B cell (primary cell): Measurements from ENCODE around the gene RAB30. TPM values are rescaled to one million over a fixed set of nuclear protein-coding genes. Genes with fewer than 3 reads are reported as not detected.
"Not testable (repeated sequence)": the region's sequence is repeated elsewhere in the genome, so short reads cannot be mapped to it uniquely, and the experiment has no call there.

Experiments used
- ATAC-seq: fragments of 200-7000 bp; cut with Tn5 transposase; one replicate; pipeline ENCODE4 v1.10.0; 2021; ENCODE audit warnings: low read depth, mild to moderate bottlenecking, moderate number of reproducible peaks, moderate library complexity
- CTCF ChIA-PET: fragments of 350-600 bp; sonication (Branson Sonifier 250); formaldehyde crosslinking; loops from one replicate; lab custom pipeline; 2021; ENCODE audit warnings: antibody characterized with exemption, inconsistent platforms; lab: Charles Lee
- POLR2A ChIA-PET: fragments of 350-600 bp; sonication (Branson Sonifier 250); formaldehyde crosslinking; loops from one replicate; lab custom pipeline; 2021; ENCODE audit warnings: antibody characterized with exemption; lab: Charles Lee
- DNase-seq: peaks from one replicate; pipeline ENCODE4 v3.0.0; 2013
- H2AFZ ChIP-seq: 2 replicates; pipeline ENCODE4 v1.6.1; 2012; ENCODE audit warnings: mild to moderate bottlenecking, low read depth, low read length; ENCODE audit not compliant: insufficient read depth, poor library complexity, severe bottlenecking
- H3K27ac ChIP-seq, 2 donors: 1 replicate in 1 of 2; 2 replicates in 1 of 2; pipeline ENCODE4 v1.5.1; 2012 to 2013; ENCODE audit warnings: low read length in 2 of 2, mild to moderate bottlenecking in 2 of 2, moderate library complexity in 1 of 2
- H3K27me3 ChIP-seq, 4 experiments: fragments of 200-600 bp in 1 of 4; sonication (generic) in 1 of 4; replicated peaks in 1 of 4; 1 replicate in 2 of 4; 2 replicates in 2 of 4; pipeline versions ENCODE4 v1.6.1 to v1.7.0; 2013 to 2016; ENCODE audit warnings: low read length in 3 of 4, mild to moderate bottlenecking in 2 of 4, mixed read lengths in 1 of 4, moderate library complexity in 1 of 4; ENCODE audit not compliant: insufficient read depth in 4 of 4, control insufficient read depth in 3 of 4; ENCODE audit errors: control extremely low read depth in 1 of 4
- H3K36me3 ChIP-seq, 2 experiments: replicated peaks in 1 of 2; 1 replicate in 1 of 2; 2 replicates in 1 of 2; pipeline versions ENCODE4 v1.6.1 to v1.7.1; 2013; ENCODE audit warnings: low read length in 1 of 2; ENCODE audit not compliant: insufficient read depth in 2 of 2, control insufficient read depth in 1 of 2; ENCODE audit errors: control extremely low read depth in 1 of 2, extremely low read depth in 1 of 2
- H3K4me1 ChIP-seq, 2 donors: fragments of 200-600 bp in 1 of 2; sonication (generic) in 1 of 2; 1 replicate in 1 of 2; 2 replicates in 1 of 2; pipeline versions ENCODE4 v1.5.1 to v1.6.1; 2013 to 2017; ENCODE audit warnings: low read length in 2 of 2; ENCODE audit not compliant: control insufficient read depth in 2 of 2, insufficient read depth in 2 of 2
- H3K4me2 ChIP-seq: replicated peaks from 2 replicates; pipeline ENCODE3; 2012; ENCODE audit warnings: mild to moderate bottlenecking, low read depth, low read length; ENCODE audit not compliant: poor library complexity, severe bottlenecking
- H3K4me3 ChIP-seq, 5 experiments: fragments of 200-600 bp in 1 of 5; sonication (generic) in 1 of 5; 1 replicate in 3 of 5; 2 replicates in 2 of 5; pipeline versions ENCODE4 v1.5.1 to v1.7.0; 2011 to 2016; ENCODE audit warnings: low read length in 4 of 5, mild to moderate bottlenecking in 4 of 5, low read depth in 2 of 5, control low read depth in 1 of 5, moderate library complexity in 1 of 5; ENCODE audit not compliant: insufficient read depth in 1 of 5; ENCODE audit errors: control extremely low read depth in 1 of 5, extremely low read depth in 1 of 5
- H3K79me2 ChIP-seq: fragments of 200-600 bp; sonication (generic); one replicate; pipeline ENCODE4 v1.6.0; 2016; ENCODE audit warnings: low read length; ENCODE audit not compliant: control insufficient read depth, insufficient read depth
- H3K9ac ChIP-seq: fragments of 200-600 bp; sonication (generic); 2 replicates; pipeline ENCODE4 v1.6.1; 2017; ENCODE audit warnings: mild to moderate bottlenecking, low read length, moderate library complexity
- H3K9me3 ChIP-seq, 3 donors: one replicate each; pipeline versions ENCODE4 v1.6.1 to v1.7.1; 2013; ENCODE audit warnings: low read length in 2 of 3; ENCODE audit not compliant: control insufficient read depth in 2 of 3, insufficient read depth in 1 of 3; ENCODE audit errors: control extremely low read depth in 1 of 3
- H4K20me1 ChIP-seq: 2 replicates; pipeline ENCODE4 v1.6.0; 2012; ENCODE audit warnings: mild to moderate bottlenecking, low read length; ENCODE audit not compliant: insufficient read depth, control insufficient read depth, poor library complexity, severe bottlenecking
- H3K27ac Mint-ChIP-seq: one replicate; pipeline ENCODE4 v1.8.0; 2021; ENCODE audit warnings: mixed read lengths
- H3K27me3 Mint-ChIP-seq: one replicate; pipeline ENCODE4 v1.8.0; 2021; ENCODE audit warnings: mixed read lengths
- H3K4me1 Mint-ChIP-seq: one replicate; pipeline ENCODE4 v1.8.0; 2021; ENCODE audit warnings: mixed read lengths
- H3K4me3 Mint-ChIP-seq: one replicate; pipeline ENCODE4 v1.8.0; 2021; ENCODE audit warnings: mixed read lengths
- H3K9me3 Mint-ChIP-seq: one replicate; pipeline ENCODE4 v1.8.0; 2022; ENCODE audit warnings: mixed read lengths; ENCODE audit not compliant: insufficient read depth
- EZH2 ChIP-seq: IDR thresholded peaks from 2 replicates; pipeline ENCODE4 v1.6.1; 2012; ENCODE audit warnings: borderline replicate concordance, low read depth, mild to moderate bottlenecking, moderate library complexity, low read length; ENCODE audit not compliant: insufficient read depth, poor library complexity, severe bottlenecking
- WGBS: methylation state at CpG from one replicate; pipeline ENCODE4 v1.1.5; 2013; ENCODE audit warnings: missing lambda C conversion rate; ENCODE audit not compliant: insufficient coverage; 5-methylcytosine and 5-hydroxymethylcytosine counted together
- intact Hi-C: fragments of 100-400 bp; cut with micrococcal nuclease; formaldehyde crosslinking; loops from one replicate; pipeline ENCODE4 v1.10.0; 2022
- polyA plus RNA-seq: library from polyadenylated mRNA; depleted of rRNA; stranded (reverse); fragments of >200 nt; gene quantifications from 2 replicates; pipeline ENCODE4 v1.2.3, GENCODE V29; 2012
- total RNA-seq, 2 donors: library from RNA; stranded (reverse); fragments of 120-200 nt in 1 of 2; gene quantifications; 1 replicate in 1 of 2; 2 replicates in 1 of 2; pipeline versions ENCODE4 v1.2.3 to v1.2.4, GENCODE V29; 2013 to 2022
- TF ChIP-seq, protein P1 (sequence below): fragments of 200-600 bp; IDR thresholded peaks from one replicate; pipeline ENCODE4 v1.8.0; 2022; ENCODE audit warnings: antibody characterized with exemption, mild to moderate bottlenecking

Gene RAB30
- total and polyA plus RNA-seq, 2 donors (not counting 1 experiment from before 2014, with no cell fraction given) = 26.6 to 214 TPM

DNA sequence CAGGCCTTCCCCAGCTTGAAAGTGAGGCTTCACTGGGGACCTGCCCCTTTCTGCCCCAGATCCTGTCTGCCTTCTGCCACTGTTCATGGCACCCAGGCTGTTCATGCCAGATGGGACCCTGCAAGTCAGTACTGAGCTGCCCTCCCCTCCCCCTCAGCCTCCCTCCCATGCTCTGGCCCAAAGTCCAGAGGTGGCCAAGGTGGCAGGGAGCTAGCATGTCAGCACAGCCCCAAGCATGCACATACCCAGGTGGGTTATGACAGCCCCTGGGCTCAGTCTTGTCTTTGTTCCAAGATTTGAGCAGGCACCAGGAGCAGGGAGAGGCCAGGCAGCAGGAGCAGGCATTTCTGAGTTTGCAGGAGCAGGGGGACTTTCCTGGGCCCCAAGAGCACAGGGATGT is 126.0 kb downstream of the RAB30 start:
- intact Hi-C loops = no loop called here
- Histone ChIP-seq H4K20me1 (no peaks in the 10 kb centered on the region), H3K9me3 (peaks cover 0 to 7% (median 0%) of the 10 kb centered on the region in 3 donors), H3K4me2 (no peak overlapping the region), H3K27ac (no peak overlapping the region), H3K36me3 (no peaks in the 10 kb centered on the region), H3K4me3 (no peak overlapping the region), H3K27me3 (no peaks in the 10 kb centered on the region), H3K9ac (no peak overlapping the region), H3K79me2 (no peaks in the 10 kb centered on the region), H3K4me1 (no peaks in the 10 kb centered on the region), H2AFZ (no peak overlapping the region)
- H3K9me3 Mint-ChIP-seq = peaks cover 4% of the 10 kb centered on the region
- ChIA-PET POLR2A (no interaction called here), CTCF (interaction anchor here (0.7 to 1.1 kb wide), 2 partner anchors 39 to 304 kb away, joined by 3 to 4 read pairs; no protein-coding TSS in a partner anchor)
- no peak overlapping the region for H3K4me3 Mint-ChIP-seq
- ATAC-seq (no peak), DNase-seq (no peak)
- H3K4me1 Mint-ChIP-seq = peaks cover 2% of the 10 kb centered on the region
- no peaks in the 10 kb centered on the region for H3K27me3 Mint-ChIP-seq
- TF ChIP-seq, protein P1, sequence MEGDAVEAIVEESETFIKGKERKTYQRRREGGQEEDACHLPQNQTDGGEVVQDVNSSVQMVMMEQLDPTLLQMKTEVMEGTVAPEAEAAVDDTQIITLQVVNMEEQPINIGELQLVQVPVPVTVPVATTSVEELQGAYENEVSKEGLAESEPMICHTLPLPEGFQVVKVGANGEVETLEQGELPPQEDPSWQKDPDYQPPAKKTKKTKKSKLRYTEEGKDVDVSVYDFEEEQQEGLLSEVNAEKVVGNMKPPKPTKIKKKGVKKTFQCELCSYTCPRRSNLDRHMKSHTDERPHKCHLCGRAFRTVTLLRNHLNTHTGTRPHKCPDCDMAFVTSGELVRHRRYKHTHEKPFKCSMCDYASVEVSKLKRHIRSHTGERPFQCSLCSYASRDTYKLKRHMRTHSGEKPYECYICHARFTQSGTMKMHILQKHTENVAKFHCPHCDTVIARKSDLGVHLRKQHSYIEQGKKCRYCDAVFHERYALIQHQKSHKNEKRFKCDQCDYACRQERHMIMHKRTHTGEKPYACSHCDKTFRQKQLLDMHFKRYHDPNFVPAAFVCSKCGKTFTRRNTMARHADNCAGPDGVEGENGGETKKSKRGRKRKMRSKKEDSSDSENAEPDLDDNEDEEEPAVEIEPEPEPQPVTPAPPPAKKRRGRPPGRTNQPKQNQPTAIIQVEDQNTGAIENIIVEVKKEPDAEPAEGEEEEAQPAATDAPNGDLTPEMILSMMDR = no peak
- TF ChIP-seq EZH2 = no peak
- no peak overlapping the region for H3K27ac Mint-ChIP-seq

DNA sequence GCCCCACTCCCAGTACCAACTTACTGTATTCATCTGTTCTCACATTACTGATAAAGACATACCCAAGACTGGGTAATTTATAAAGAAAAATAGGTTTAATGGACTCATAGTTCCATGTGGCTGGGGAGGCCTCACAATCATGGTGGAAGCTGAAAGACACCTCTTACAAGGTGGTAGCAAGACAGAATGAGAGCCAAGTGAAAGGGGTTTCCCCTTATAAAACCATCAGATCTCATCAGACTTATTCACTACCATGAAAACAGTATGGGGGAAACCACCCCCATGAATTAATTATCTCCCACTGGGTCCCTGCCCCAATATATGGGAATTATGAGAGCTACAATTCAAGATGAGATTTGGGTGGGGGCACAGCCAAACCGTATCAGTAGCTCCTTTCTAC is 126.7 kb downstream of the RAB30 start:
- H3K27me3 Mint-ChIP-seq, H4K20me1 ChIP-seq, H3K4me3 Mint-ChIP-seq, H3K27ac Mint-ChIP-seq, H3K9me3 ChIP-seq, CTCF ChIA-PET, H2AFZ ChIP-seq, H3K36me3 ChIP-seq, H3K27ac ChIP-seq, H3K4me1 ChIP-seq, H3K27me3 ChIP-seq, ATAC-seq, H3K4me3 ChIP-seq, H3K4me2 ChIP-seq, intact Hi-C loops, POLR2A ChIA-PET, H3K9me3 Mint-ChIP-seq, H3K79me2 ChIP-seq, H3K9ac ChIP-seq, H3K4me1 Mint-ChIP-seq, DNase-seq: not testable (repeated sequence)
- 100% methylated on average over 1 of the region's 1 CpG for WGBS
